Measurements from ENCODE around the gene KLHL42.

Gene KLHL42

GRCh38 chr12:27790179-27790578, 10.1 kb downstream of the KLHL42 start:
- no peak for TF ChIP-seq CREB1 (IDR thresholded peaks at IDR 0.05; ENCODE audit: low read depth)
- no peak for TF ChIP-seq USF1 (IDR thresholded peaks at IDR 0.05)
- TF ChIP-seq NFIC (IDR thresholded peaks at IDR 0.05): no peak

- TF ChIP-seq ZBTB7A (IDR thresholded peaks at IDR 0.05; ENCODE audit: low read depth) (no peak), TCF12 (IDR thresholded peaks at IDR 0.05; ENCODE audit: low read depth) (no peak), TEAD4 (IDR thresholded peaks at IDR 0.05) (no peak), CREB1 (IDR thresholded peaks at IDR 0.05; ENCODE audit: low read depth) (no peak), RAD21 (IDR thresholded peaks at IDR 0.05; ENCODE audit: low read depth) (no peak), CEBPB (IDR thresholded peaks at IDR 0.05) (no peak), TAF1 (IDR thresholded peaks at IDR 0.05; ENCODE audit: low read depth) (no peak), USF1 (IDR thresholded peaks at IDR 0.05) (no peak), EGR1 (IDR thresholded peaks at IDR 0.05) (no peak), FOXM1 (IDR thresholded peaks at IDR 0.05; ENCODE audit: borderline replicate concordance, low read depth) (no peak)
These were observed 15.0 kb downstream of the KLHL42 start for GRCh38 chr12:27794818-27795584.

GRCh38 chr12:27796128-27796527, 16.1 kb downstream of the KLHL42 start:
- TF ChIP-seq RAD21 (IDR thresholded peaks at IDR 0.05; ENCODE audit: low read depth) (no peak), ZBTB7A (IDR thresholded peaks at IDR 0.05; ENCODE audit: low read depth) (no peak), TAF1 (IDR thresholded peaks at IDR 0.05; ENCODE audit: low read depth) (no peak), MAX (IDR thresholded peaks at IDR 0.05) (no peak), EGR1 (IDR thresholded peaks at IDR 0.05) (no peak), TEAD4 (IDR thresholded peaks at IDR 0.05) (no peak)

- TF ChIP-seq FOXM1 (IDR thresholded peaks at IDR 0.05; ENCODE audit: borderline replicate concordance, low read depth) (no peak), YY1 (IDR thresholded peaks at IDR 0.05; ENCODE audit: low read depth) (no peak), TEAD4 (IDR thresholded peaks at IDR 0.05) (no peak), EP300 (IDR thresholded peaks at IDR 0.05; ENCODE audit: borderline replicate concordance) (no peak), REST (IDR thresholded peaks at IDR 0.05; ENCODE audit: low read depth) (no peak), EGR1 (IDR thresholded peaks at IDR 0.05) (no peak), RAD21 (IDR thresholded peaks at IDR 0.05; ENCODE audit: low read depth) (no peak), TAF1 (IDR thresholded peaks at IDR 0.05; ENCODE audit: low read depth) (no peak), USF1 (IDR thresholded peaks at IDR 0.05) (no peak), CREB1 (IDR thresholded peaks at IDR 0.05; ENCODE audit: low read depth) (no peak), TCF12 (IDR thresholded peaks at IDR 0.05; ENCODE audit: low read depth) (no peak), MAX (IDR thresholded peaks at IDR 0.05) (no peak), NFIC (IDR thresholded peaks at IDR 0.05) (no peak), CEBPB (IDR thresholded peaks at IDR 0.05) (no peak), ZBTB7A (IDR thresholded peaks at IDR 0.05; ENCODE audit: low read depth) (no peak)
These were observed 17.4 kb downstream of the KLHL42 start for GRCh38 chr12:27797301-27798025.

GRCh38 chr12:27800819-27801218, 20.8 kb downstream of the KLHL42 start:
- TF ChIP-seq TEAD4 (IDR thresholded peaks at IDR 0.05): no peak
- TF ChIP-seq FOXM1 (IDR thresholded peaks at IDR 0.05; ENCODE audit: borderline replicate concordance, low read depth): no peak
- no peak for TF ChIP-seq EP300 (IDR thresholded peaks at IDR 0.05; ENCODE audit: borderline replicate concordance)
- TF ChIP-seq USF1 (IDR thresholded peaks at IDR 0.05): no peak
- TF ChIP-seq CEBPB (IDR thresholded peaks at IDR 0.05): no peak
- no peak for TF ChIP-seq NFIC (IDR thresholded peaks at IDR 0.05)
- no peak for TF ChIP-seq EGR1 (IDR thresholded peaks at IDR 0.05)
- no peak for TF ChIP-seq MAX (IDR thresholded peaks at IDR 0.05)
- TF ChIP-seq CREB1 (IDR thresholded peaks at IDR 0.05; ENCODE audit: low read depth): no peak
- no peak for TF ChIP-seq TAF1 (IDR thresholded peaks at IDR 0.05; ENCODE audit: low read depth)
- TF ChIP-seq TCF12 (IDR thresholded peaks at IDR 0.05; ENCODE audit: low read depth): no peak
- no peak for TF ChIP-seq ZBTB7A (IDR thresholded peaks at IDR 0.05; ENCODE audit: low read depth)
- TF ChIP-seq REST (IDR thresholded peaks at IDR 0.05; ENCODE audit: low read depth): no peak
- no peak for TF ChIP-seq RAD21 (IDR thresholded peaks at IDR 0.05; ENCODE audit: low read depth)
- TF ChIP-seq YY1 (IDR thresholded peaks at IDR 0.05; ENCODE audit: low read depth): no peak

Measured in Ishikawa (cell line).